GM12878 (cell line): ENCODE measurements around the gene PHF20. TPM values are rescaled to one million over a fixed set of nuclear protein-coding genes. Genes with fewer than 3 reads are reported as not detected.

Experiments
- ATAC-seq: fragments of 200-7000 bp; cut with Tn5 transposase; 3 replicates; pipeline ENCODE4 v1.9.1; 2020; ENCODE audit warnings: mild to moderate bottlenecking, moderate library complexity
- BruUV-seq: library from RNA; stranded (reverse); fragments of 400-500 nt; replicated peaks from 2 replicates; lab custom pipeline; 2021; lab: Mats Ljungman, UMichigan
- CTCF ChIA-PET: fragments of 300-600 bp; sonication (Branson Sonifier 250); formaldehyde crosslinking; extraction: SDS; loops from one replicate; lab custom pipeline; 2021; ENCODE audit warnings: inconsistent platforms; lab: Yijun Ruan, JAX
- POLR2A ChIA-PET: fragments of 350-600 bp; formaldehyde crosslinking; extraction: SDS; loops from one replicate; lab custom pipeline; 2021; ENCODE audit warnings: inconsistent platforms; lab: Charles Lee
- RAD21 ChIA-PET: fragments of 300-600 bp; sonication (Branson Sonifier 250); formaldehyde crosslinking; loops from one replicate; lab custom pipeline; 2023; ENCODE audit warnings: antibody characterized with exemption; ENCODE audit not compliant: unreplicated experiment; lab: Charles Lee
- SMC1A ChIA-PET: fragments of 300-600 bp; sonication (Branson Sonifier 250); formaldehyde crosslinking; loops from one replicate; lab custom pipeline; 2023; ENCODE audit not compliant: unreplicated experiment, uncharacterized antibody; lab: Charles Lee
- DNase-seq: peaks from one replicate; pipeline ENCODE4 v3.0.0-alpha.2; 2011; ENCODE audit warnings: low read depth, low spot score
- FAIRE-seq: peaks from 3 replicates; lab custom pipeline; 2011; peaks lifted over from hg19 to GRCh38; lab: Jason Lieb, UNC
- H2AFZ ChIP-seq: 2 replicates; pipeline ENCODE4 v1.6.0; 2011; ENCODE audit warnings: low read depth, low read length, control low read depth; ENCODE audit not compliant: control insufficient read depth
- H3K27ac ChIP-seq: 2 replicates; pipeline ENCODE4 v1.5.1; 2011; ENCODE audit warnings: control low read depth; ENCODE audit not compliant: control insufficient read depth, insufficient read depth
- H3K27me3 ChIP-seq, 2 experiments: replicated peaks in 1 of 2; 2 replicates each; pipeline versions ENCODE4 v1.6.0 to v1.6.1; 2011; ENCODE audit warnings: low read length in 1 of 2; ENCODE audit not compliant: control insufficient read depth in 2 of 2, insufficient read depth in 2 of 2
- H3K36me3 ChIP-seq, 2 experiments: 2 replicates each; pipeline ENCODE4 v1.5.1; 2011; ENCODE audit warnings: low read length in 1 of 2; ENCODE audit not compliant: control insufficient read depth in 2 of 2, insufficient read depth in 2 of 2
- H3K4me1 ChIP-seq: 2 replicates; pipeline ENCODE4 v1.6.1; 2011; ENCODE audit warnings: mild to moderate bottlenecking, low read length, moderate library complexity, mixed read lengths; ENCODE audit not compliant: control insufficient read depth, insufficient read depth
- H3K4me2 ChIP-seq: 2 replicates; pipeline ENCODE4 v1.6.0; 2011; ENCODE audit warnings: control low read depth; ENCODE audit not compliant: control insufficient read depth, insufficient read depth
- H3K4me3 ChIP-seq: fragments of 200-600 bp; sonication (generic); 2 replicates; pipeline ENCODE4 v1.5.1; 2016
- H3K79me2 ChIP-seq: 2 replicates; pipeline ENCODE4 v1.6.0; 2011; ENCODE audit warnings: low read length; ENCODE audit not compliant: control insufficient read depth, insufficient read depth
- H3K9ac ChIP-seq: 2 replicates; pipeline ENCODE4 v1.8.0; 2011; ENCODE audit warnings: low read length, control low read depth, mixed read lengths; ENCODE audit not compliant: control insufficient read depth, insufficient read depth
- H3K9me3 ChIP-seq: replicated peaks from 3 replicates; pipeline ENCODE4 v1.5.1; 2011; ENCODE audit warnings: mild to moderate bottlenecking, low read length; ENCODE audit not compliant: control insufficient read depth, insufficient read depth
- H4K20me1 ChIP-seq: 2 replicates; pipeline ENCODE4 v1.6.0; 2011; ENCODE audit not compliant: control insufficient read depth, insufficient read depth
- BCL3 ChIP-seq: IDR thresholded peaks from 2 replicates; pipeline ENCODE4 v1.6.1; 2011; ENCODE audit warnings: borderline replicate concordance, low read depth, mild to moderate bottlenecking, moderate library complexity, low read length; ENCODE audit not compliant: insufficient read depth, poor library complexity, severe bottlenecking
- BHLHE40 ChIP-seq, 2 experiments: fragments of 450-650 bp in 1 of 2; IDR thresholded peaks; 2 replicates each; pipeline ENCODE4 v1.6.1; 2011 to 2017; ENCODE audit warnings: low read depth in 2 of 2, borderline replicate concordance in 1 of 2, improper control_type of control experiment in 1 of 2, low read length in 1 of 2, mild to moderate bottlenecking in 1 of 2
- DPF2 ChIP-seq: fragments of 450-650 bp; IDR thresholded peaks from 2 replicates; pipeline ENCODE4 v1.6.1; 2017; ENCODE audit warnings: mild to moderate bottlenecking
- EGR1 ChIP-seq, 2 experiments: IDR thresholded peaks; 1 replicate in 1 of 2; 2 replicates in 1 of 2; pipeline ENCODE4 v1.6.1; 2011 to 2012; ENCODE audit warnings: low read depth in 2 of 2, low read length in 2 of 2, borderline replicate concordance in 1 of 2, mild to moderate bottlenecking in 1 of 2, moderate library complexity in 1 of 2
- ESRRA ChIP-seq: IDR thresholded peaks from 2 replicates; pipeline ENCODE4 v1.6.1; 2012; ENCODE audit warnings: mild to moderate bottlenecking, low read length, improper control_type of control experiment
- FOXK2 ChIP-seq: fragments of 450-650 bp; IDR thresholded peaks from 2 replicates; pipeline ENCODE4 v1.6.1; 2017; ENCODE audit warnings: mild to moderate bottlenecking, moderate library complexity
- GABPA ChIP-seq: IDR thresholded peaks from 2 replicates; pipeline ENCODE4 v1.6.1; 2014; ENCODE audit warnings: antibody characterized with exemption, low read depth, mild to moderate bottlenecking, inconsistent platforms
- IKZF1 ChIP-seq: fragments of 450-650 bp; conservative IDR thresholded peaks from 2 replicates; pipeline ENCODE4 v1.6.1; 2017; ENCODE audit warnings: antibody characterized with exemption, mild to moderate bottlenecking
- IKZF2 ChIP-seq, 2 experiments: fragments of 450-650 bp; IDR thresholded peaks; 2 replicates each; pipeline ENCODE4 v1.6.1; 2017; ENCODE audit warnings: mild to moderate bottlenecking in 2 of 2, moderate library complexity in 2 of 2
- JUNB ChIP-seq: IDR thresholded peaks from 2 replicates; pipeline ENCODE4 v1.6.1; 2016; ENCODE audit warnings: antibody characterized with exemption, mild to moderate bottlenecking
- MEF2B ChIP-seq: fragments of 450-650 bp; IDR thresholded peaks from 2 replicates; pipeline ENCODE4 v1.6.1; 2018; ENCODE audit warnings: mild to moderate bottlenecking, moderate library complexity; ENCODE audit not compliant: partially characterized antibody, poor library complexity, severe bottlenecking
- SMAD1 ChIP-seq: fragments of 450-650 bp; IDR thresholded peaks from 2 replicates; pipeline ENCODE4 v1.6.1; 2018; ENCODE audit warnings: mild to moderate bottlenecking, low read depth; ENCODE audit not compliant: partially characterized antibody
- SMARCA5 ChIP-seq: fragments of 450-650 bp; IDR thresholded peaks from 2 replicates; pipeline ENCODE4 v1.6.1; 2017; ENCODE audit warnings: mild to moderate bottlenecking
- SPI1 ChIP-seq: IDR thresholded peaks from 2 replicates; pipeline ENCODE4 v1.6.1; 2011; ENCODE audit warnings: low read depth, mild to moderate bottlenecking, low read length, moderate library complexity, borderline replicate concordance; ENCODE audit not compliant: insufficient read depth
- SUZ12 ChIP-seq: fragments of 200-600 bp; sonication (generic); IDR thresholded peaks from one replicate; pipeline ENCODE4 v1.6.1; 2018; ENCODE audit warnings: antibody characterized with exemption, mild to moderate bottlenecking; ENCODE audit not compliant: unreplicated experiment
- TCF7 ChIP-seq: IDR thresholded peaks from 2 replicates; pipeline ENCODE4 v1.6.1; 2014; ENCODE audit warnings: antibody characterized with exemption, borderline replicate concordance
- ZNF217 ChIP-seq: fragments of 450-650 bp; IDR thresholded peaks from 2 replicates; pipeline ENCODE4 v1.6.1; 2017; ENCODE audit warnings: antibody characterized with exemption, mild to moderate bottlenecking
- WGBS: methylation state at CpG from one replicate; pipeline ENCODE4 v1.1.6; 2016; ENCODE audit warnings: low lambda C conversion rate; ENCODE audit not compliant: insufficient replicate concordance, insufficient coverage; ENCODE audit errors: missing lambda C conversion rate; 5-methylcytosine and 5-hydroxymethylcytosine counted together
- in situ Hi-C: fragments of 300-500 bp; cut with MboI; formaldehyde crosslinking; loops from 9 replicates; pipeline ENCODE4 v1.14.3; 2018; ENCODE audit warnings: mixed read lengths
- intact Hi-C: fragments of 100-400 bp; cut with micrococcal nuclease; formaldehyde crosslinking; loops from one replicate; pipeline ENCODE4 v1.14.2; 2022; ENCODE audit not compliant: unreplicated experiment
- polyA plus RNA-seq, 11 experiments: library from polyadenylated mRNA; depleted of rRNA in 4 of 11; unstranded in 6 of 11; stranded (reverse) in 5 of 11; fragments of >200 nt; fragmentation: Nextera tagmentation in 4 of 11; fragmentation: Illumina TruSeq in 1 of 11; extraction: Ambion mirVana in 4 of 11; extraction: Trizol in 1 of 11; gene quantifications; 1 replicate in 1 of 11; 2 replicates in 10 of 11; pipeline versions ENCODE4 v1.2.1 to v1.2.3, GENCODE V29; 2011 to 2016; ENCODE audit warnings: inconsistent platforms in 2 of 11, missing spikeins in 2 of 11, low read depth in 1 of 11
- total RNA-seq, 4 experiments: library from RNA; depleted of rRNA in 3 of 4; stranded (reverse); fragments of >200 nt in 3 of 4; fragmentation: Illumina TruSeq in 1 of 4; extraction: Trizol in 1 of 4; gene quantifications; 2 replicates each; pipeline versions ENCODE4 v1.2.1 to v1.2.3, GENCODE V29; 2013 to 2021
- TF ChIP-seq, protein P1 (sequence below): fragments of 450-650 bp; IDR thresholded peaks from 2 replicates; pipeline ENCODE4 v1.6.1; 2017; ENCODE audit warnings: mild to moderate bottlenecking, moderate library complexity

The PHF20 gene
- total and polyA plus RNA-seq, 10 of the 15 experiments (the other 5 are each of a cell fraction or from before 2014, with no cell fraction given) = 31.6 to 91.2 (median 46.8) TPM

GRCh38 chr20:35908007-35908406 lies 136.2 kb downstream of the PHF20 start (continued):
- TF ChIP-seq ESRRA (no peak), DPF2 (no peak), SMAD1 (no peak), FOXK2 (no peak), EGR1 (IDR thresholded peaks at IDR 0.05; ENCODE audit: borderline replicate concordance in 1 of 2, low read depth in 2 of 2, low read length in 2 of 2) (no peak)
- TF ChIP-seq, all 136 proteins: peak for 0

DNA sequence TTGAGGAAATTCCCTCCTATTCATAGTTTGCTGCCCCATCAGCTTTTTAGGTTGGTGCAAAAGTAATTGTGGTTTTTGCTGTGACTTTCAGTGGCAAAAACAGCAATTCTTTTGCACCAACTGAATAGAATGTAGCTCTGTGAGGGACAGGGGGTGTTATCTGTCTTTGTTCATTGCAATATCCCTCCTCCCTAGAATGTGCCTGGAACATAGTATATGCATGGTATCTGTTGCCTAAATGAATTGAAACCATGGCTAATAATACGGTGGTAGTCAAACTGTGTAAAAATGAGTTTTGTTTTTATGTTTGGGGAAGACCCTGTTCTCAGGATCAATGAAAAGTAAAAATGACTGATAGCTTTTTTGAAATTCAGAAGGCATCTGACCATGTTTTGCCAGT lies 137.4 kb downstream of the PHF20 start:
- H3K27ac ChIP-seq = no peak overlapping the region
- H3K9me3 ChIP-seq = no peaks in the 10 kb centered on the region
- peak; percentile 20 for DNase-seq
- H3K36me3 ChIP-seq = peaks cover 4 to 16% of the 10 kb centered on the region in 2 experiments; a peak in 3 of 4 replicates
- peak overlapping the region; percentile 32 for H3K4me2 ChIP-seq
- in situ Hi-C loops = no loop called here
- CTCF ChIA-PET = interaction anchor here (0.5 to 1.3 kb wide), 6 partner anchors 15 to 1504 kb away, joined by 3 to 4 read pairs (median 4); partner anchors contain the start of gene SCAND1
- POLR2A ChIA-PET = interaction anchor here (0.7 to 1.6 kb wide), 3 partner anchors 16 to 65 kb away, joined by 3 to 4 read pairs (median 3); no protein-coding TSS in a partner anchor
- SMC1A ChIA-PET = interaction anchor here (0.9 to 2.6 kb wide), 5 partner anchors 14 to 190 kb away, joined by 3 to 11 read pairs (median 3); no protein-coding TSS in a partner anchor
- no peaks in the 10 kb centered on the region for H3K79me2 ChIP-seq
- H3K4me1 ChIP-seq = peaks cover 22% of the 10 kb centered on the region
- ATAC-seq = peak; percentile 90
- no TSS peak for BruUV-seq
- WGBS = 5% methylated on average over 1 of the region's 1 CpG
- H3K27me3 ChIP-seq = no peaks in the 10 kb centered on the region
- FAIRE-seq = no peak
- no peaks in the 10 kb centered on the region for H4K20me1 ChIP-seq
- intact Hi-C loops = loop anchor here (1.0 kb wide), 1 partner anchor 15 kb away; no protein-coding TSS in a partner anchor
- H3K9ac ChIP-seq = no peak overlapping the region
- H2AFZ ChIP-seq = no peak overlapping the region
- H3K4me3 ChIP-seq = no peak overlapping the region
- RAD21 ChIA-PET = interaction anchor here (1.2 to 1.3 kb wide), 2 partner anchors 15 to 17 kb away, joined by 4 to 5 read pairs; no protein-coding TSS in a partner anchor
- TF ChIP-seq JUNB = peak; percentile 70
- 0 out of 4 replicates have a peak, but pooled peaks of 1 of the 2 experiments have one; percentile 21 for TF ChIP-seq BHLHE40 (IDR thresholded peaks at IDR 0.05; ENCODE audit: borderline replicate concordance in 1 of 2, low read depth in 2 of 2, low read length in 1 of 2)
- peak; percentile 44; the same call in 1 of the 2 replicates for TF ChIP-seq IKZF1
- TF ChIP-seq BCL3 = no peak
- TF ChIP-seq, protein P1, sequence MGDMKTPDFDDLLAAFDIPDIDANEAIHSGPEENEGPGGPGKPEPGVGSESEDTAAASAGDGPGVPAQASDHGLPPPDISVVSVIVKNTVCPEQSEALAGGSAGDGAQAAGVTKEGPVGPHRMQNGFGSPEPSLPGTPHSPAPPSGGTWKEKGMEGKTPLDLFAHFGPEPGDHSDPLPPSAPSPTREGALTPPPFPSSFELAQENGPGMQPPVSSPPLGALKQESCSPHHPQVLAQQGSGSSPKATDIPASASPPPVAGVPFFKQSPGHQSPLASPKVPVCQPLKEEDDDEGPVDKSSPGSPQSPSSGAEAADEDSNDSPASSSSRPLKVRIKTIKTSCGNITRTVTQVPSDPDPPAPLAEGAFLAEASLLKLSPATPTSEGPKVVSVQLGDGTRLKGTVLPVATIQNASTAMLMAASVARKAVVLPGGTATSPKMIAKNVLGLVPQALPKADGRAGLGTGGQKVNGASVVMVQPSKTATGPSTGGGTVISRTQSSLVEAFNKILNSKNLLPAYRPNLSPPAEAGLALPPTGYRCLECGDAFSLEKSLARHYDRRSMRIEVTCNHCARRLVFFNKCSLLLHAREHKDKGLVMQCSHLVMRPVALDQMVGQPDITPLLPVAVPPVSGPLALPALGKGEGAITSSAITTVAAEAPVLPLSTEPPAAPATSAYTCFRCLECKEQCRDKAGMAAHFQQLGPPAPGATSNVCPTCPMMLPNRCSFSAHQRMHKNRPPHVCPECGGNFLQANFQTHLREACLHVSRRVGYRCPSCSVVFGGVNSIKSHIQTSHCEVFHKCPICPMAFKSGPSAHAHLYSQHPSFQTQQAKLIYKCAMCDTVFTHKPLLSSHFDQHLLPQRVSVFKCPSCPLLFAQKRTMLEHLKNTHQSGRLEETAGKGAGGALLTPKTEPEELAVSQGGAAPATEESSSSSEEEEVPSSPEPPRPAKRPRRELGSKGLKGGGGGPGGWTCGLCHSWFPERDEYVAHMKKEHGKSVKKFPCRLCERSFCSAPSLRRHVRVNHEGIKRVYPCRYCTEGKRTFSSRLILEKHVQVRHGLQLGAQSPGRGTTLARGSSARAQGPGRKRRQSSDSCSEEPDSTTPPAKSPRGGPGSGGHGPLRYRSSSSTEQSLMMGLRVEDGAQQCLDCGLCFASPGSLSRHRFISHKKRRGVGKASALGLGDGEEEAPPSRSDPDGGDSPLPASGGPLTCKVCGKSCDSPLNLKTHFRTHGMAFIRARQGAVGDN = no peak
- TF ChIP-seq IKZF2 (IDR thresholded peaks at IDR 0.05) = peak; percentile 23 to 50; a peak in 2 of 4 replicates
- no peak for TF ChIP-seq SMARCA5
- TF ChIP-seq ZNF217 = peak; percentile 93
- no peak for TF ChIP-seq SPI1
- TF ChIP-seq TCF7 = 0 out of 2 replicates have a peak, but pooled peaks have one; percentile 21
- no peak for TF ChIP-seq SUZ12
- TF ChIP-seq GABPA = no peak
- TF ChIP-seq MEF2B = peak; percentile 19
